SK-N-SH (cell line): Measurements from ENCODE around the gene LRTM1.

ENCODE experiments used
- EZH2phosphoT487 ChIP-seq: fragments of 200-600 bp; sonication (generic); IDR thresholded peaks from 2 replicates; pipeline ENCODE4 v1.6.1; 2017; ENCODE audit warnings: low read depth, mixed run types, mild to moderate bottlenecking, antibody characterized with exemption, moderate library complexity, borderline replicate concordance
- NFIC ChIP-seq: IDR thresholded peaks from 2 replicates; pipeline ENCODE4 v1.4.0; 2012; ENCODE audit warnings: borderline replicate concordance
- REST ChIP-seq: IDR thresholded peaks from 2 replicates; pipeline ENCODE4 v1.6.1; 2012; ENCODE audit warnings: mild to moderate bottlenecking, low read depth, low read length, moderate library complexity
- TAF1 ChIP-seq: IDR thresholded peaks from 2 replicates; pipeline ENCODE4 v1.6.1; 2012; ENCODE audit warnings: low read depth, mild to moderate bottlenecking, low read length, moderate library complexity, borderline replicate concordance
- USF1 ChIP-seq: IDR thresholded peaks from 2 replicates; pipeline ENCODE4 v1.4.0; 2012; ENCODE audit warnings: low read depth, borderline replicate concordance
- YY1 ChIP-seq: IDR thresholded peaks from 2 replicates; pipeline ENCODE4 v1.4.0; 2012; ENCODE audit warnings: low read depth, mild to moderate bottlenecking
- TF ChIP-seq, protein P1 (sequence below): fragments of 200-600 bp; sonication (generic); IDR thresholded peaks from 2 replicates; pipeline ENCODE4 v1.6.1; 2017; ENCODE audit warnings: antibody characterized with exemption, mild to moderate bottlenecking, moderate library complexity

DNA sequence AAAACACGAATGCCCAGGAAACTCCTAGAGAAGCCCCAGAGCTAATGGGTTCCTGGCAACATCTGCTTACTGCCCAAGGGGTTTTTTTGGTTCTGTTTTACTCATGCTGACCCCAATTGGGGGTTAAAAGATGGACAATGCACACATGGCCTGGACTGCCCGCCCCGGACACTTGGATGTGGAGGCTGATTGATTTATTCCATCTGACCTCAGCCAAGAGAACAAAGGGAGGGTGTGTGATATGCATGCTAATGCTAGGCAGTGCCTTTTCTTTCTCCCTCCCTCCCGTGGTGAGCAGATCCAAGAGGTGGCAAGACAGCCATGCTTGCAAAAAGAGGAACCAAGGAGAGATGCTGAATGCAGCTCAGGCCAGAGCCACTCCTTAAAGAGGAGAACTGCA lies 3.3 kb upstream of the LRTM1 start:
- TF ChIP-seq REST (no peak), YY1 (no peak), USF1 (no peak), EZH2phosphoT487 (no peak), NFIC (no peak), TAF1 (no peak)
- TF ChIP-seq, protein P1, sequence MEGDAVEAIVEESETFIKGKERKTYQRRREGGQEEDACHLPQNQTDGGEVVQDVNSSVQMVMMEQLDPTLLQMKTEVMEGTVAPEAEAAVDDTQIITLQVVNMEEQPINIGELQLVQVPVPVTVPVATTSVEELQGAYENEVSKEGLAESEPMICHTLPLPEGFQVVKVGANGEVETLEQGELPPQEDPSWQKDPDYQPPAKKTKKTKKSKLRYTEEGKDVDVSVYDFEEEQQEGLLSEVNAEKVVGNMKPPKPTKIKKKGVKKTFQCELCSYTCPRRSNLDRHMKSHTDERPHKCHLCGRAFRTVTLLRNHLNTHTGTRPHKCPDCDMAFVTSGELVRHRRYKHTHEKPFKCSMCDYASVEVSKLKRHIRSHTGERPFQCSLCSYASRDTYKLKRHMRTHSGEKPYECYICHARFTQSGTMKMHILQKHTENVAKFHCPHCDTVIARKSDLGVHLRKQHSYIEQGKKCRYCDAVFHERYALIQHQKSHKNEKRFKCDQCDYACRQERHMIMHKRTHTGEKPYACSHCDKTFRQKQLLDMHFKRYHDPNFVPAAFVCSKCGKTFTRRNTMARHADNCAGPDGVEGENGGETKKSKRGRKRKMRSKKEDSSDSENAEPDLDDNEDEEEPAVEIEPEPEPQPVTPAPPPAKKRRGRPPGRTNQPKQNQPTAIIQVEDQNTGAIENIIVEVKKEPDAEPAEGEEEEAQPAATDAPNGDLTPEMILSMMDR, result no peak
